Measurements from ENCODE around the gene ADAMTS17. TPM values are rescaled to one million over a fixed set of nuclear protein-coding genes. Genes with fewer than 3 reads are reported as not detected.

Gene ADAMTS17
- total RNA-seq, 1 donor = 0.81 TPM

DNA sequence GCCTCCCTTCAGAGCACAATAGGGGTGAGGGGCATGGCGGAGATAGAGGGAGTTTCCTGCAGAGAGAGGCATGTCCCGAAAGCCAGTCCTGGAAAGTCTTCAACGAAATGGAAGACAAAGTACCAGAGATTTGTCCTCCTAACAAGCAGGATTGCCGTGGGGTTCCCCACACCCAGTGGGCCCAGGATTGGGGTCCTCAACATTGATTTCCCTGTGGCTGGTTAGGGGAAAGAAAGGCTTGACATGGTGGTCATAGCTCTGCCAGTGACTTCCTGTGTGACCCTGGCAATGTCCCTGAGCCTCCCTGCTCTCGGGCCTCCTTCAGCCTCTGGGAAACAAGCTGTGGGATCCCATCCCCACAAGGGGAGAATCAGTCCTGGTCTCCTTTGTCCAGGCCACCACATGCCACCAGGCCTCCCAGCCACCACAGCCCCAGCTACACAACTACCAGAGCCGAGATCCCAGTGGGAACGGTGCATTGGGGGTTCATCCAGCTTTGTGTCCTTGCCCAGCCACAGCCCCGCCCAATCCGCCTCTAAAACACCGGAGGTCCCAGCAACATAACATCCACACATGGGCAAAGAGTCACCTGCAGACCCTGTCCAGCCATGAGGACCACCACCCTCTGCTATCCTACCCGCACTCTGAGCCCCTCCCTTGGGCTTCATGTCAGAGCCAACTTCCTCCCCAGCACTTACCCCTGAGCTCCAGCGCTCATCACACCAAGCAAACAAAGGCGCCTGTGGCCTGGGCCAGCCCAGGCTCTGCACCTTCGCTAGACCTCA lies 63.0 kb downstream of the ADAMTS17 start:
- TF ChIP-seq, protein P1, sequence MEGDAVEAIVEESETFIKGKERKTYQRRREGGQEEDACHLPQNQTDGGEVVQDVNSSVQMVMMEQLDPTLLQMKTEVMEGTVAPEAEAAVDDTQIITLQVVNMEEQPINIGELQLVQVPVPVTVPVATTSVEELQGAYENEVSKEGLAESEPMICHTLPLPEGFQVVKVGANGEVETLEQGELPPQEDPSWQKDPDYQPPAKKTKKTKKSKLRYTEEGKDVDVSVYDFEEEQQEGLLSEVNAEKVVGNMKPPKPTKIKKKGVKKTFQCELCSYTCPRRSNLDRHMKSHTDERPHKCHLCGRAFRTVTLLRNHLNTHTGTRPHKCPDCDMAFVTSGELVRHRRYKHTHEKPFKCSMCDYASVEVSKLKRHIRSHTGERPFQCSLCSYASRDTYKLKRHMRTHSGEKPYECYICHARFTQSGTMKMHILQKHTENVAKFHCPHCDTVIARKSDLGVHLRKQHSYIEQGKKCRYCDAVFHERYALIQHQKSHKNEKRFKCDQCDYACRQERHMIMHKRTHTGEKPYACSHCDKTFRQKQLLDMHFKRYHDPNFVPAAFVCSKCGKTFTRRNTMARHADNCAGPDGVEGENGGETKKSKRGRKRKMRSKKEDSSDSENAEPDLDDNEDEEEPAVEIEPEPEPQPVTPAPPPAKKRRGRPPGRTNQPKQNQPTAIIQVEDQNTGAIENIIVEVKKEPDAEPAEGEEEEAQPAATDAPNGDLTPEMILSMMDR (IDR thresholded peaks at IDR 0.05; ENCODE audit: insufficient read depth, low read length) = no peak

DNA sequence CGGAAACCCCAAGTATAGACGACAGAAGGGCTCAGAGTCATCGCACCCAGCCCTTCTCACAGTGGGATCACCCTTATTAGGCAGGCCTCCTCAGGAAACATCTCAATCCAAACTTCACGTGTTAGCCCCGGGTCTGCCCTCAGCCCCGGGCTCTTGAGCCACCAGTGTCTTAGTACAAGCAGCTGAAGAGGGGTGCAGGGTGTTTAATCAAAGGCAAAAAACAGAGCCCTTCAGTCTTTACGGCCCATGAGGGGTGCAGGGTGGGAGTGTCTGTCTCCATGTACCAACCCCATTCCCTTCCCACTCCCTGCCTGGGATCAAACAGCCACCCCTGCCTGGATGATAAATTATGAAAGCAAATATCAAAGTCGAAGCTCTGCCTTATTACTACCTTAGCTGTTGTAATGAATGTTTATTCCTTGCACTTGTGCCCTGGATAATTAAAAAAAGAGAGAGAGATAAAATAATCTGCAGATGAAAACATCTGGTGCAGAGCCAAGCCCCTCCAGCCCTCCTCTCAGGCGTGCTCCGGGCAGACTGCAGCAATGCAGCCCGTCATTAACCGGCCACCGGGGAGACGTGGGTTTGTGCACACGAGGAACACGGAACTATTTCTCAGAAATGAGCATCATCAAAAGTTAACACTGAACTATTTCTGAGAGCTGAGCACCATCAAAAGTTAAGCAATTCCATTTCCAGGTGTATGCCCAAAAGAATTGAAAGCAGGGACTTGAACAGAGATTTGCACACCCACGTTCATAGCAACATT lies 64.5 kb downstream of the ADAMTS17 start:
- no peak for DNase-seq (ENCODE audit: low read depth)
- no peak overlapping the region for H3K4me3 ChIP-seq (ENCODE audit: low read depth, low read length)
- TF ChIP-seq, protein P1 (IDR thresholded peaks at IDR 0.05; ENCODE audit: insufficient read depth, low read length) = no peak

More for the DNA sequence above, 63.0 kb downstream of the ADAMTS17 start:
- H3K4me3 ChIP-seq (ENCODE audit: low read depth, low read length) = no peak overlapping the region
- no peak for DNase-seq (ENCODE audit: low read depth)

- DNase-seq (ENCODE audit: low read depth) = no peak
- TF ChIP-seq, protein P1 (IDR thresholded peaks at IDR 0.05; ENCODE audit: insufficient read depth, low read length) = no peak
- H3K4me3 ChIP-seq (ENCODE audit: low read depth, low read length) = no peak overlapping the region
Measured at GRCh38 chr15:100276506-100276905, 65.3 kb downstream of the ADAMTS17 start.

DNA sequence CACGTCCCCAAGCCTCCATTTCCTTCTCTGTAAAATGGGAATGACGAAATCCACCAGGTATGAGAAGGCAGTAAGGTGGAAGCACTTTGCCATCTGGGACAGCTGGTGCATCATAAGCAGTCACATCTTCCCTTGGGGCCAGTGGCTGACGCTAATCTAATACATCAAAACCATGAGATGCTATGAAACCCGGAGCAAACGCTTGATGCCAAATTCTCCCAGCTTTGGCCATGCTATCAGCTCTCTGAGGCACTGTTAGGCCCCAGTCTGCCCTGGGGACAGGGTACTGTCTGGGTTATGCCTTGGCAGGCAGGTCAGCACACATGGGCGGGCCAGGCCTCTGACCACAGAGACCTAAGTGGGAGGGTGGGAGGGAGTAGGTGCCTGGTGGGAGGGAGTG lies 66.1 kb downstream of the ADAMTS17 start:
- TF ChIP-seq, protein P1 (IDR thresholded peaks at IDR 0.05; ENCODE audit: insufficient read depth, low read length) = no peak
- H3K4me3 ChIP-seq (ENCODE audit: low read depth, low read length) = no peak overlapping the region
- no peak for DNase-seq (ENCODE audit: low read depth)

DNA sequence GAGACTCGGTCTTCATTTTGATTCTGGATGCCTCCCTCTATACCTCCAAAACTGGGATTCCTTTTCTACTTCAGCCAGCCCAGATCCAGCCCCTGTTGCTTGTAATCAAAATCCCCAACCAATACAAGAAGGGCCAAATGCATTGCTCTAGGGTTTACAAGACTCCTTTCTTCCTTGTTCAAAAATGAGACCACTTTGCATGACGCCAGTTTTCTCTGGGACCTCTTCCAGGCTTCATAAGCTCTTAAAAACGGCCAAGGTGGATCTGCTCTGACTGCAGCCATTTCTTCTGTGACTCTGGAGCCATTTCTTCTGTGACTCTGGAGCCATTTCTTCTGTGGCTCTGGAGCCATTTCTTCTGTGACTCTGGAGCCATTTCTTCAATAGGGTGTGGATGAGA lies 71.9 kb downstream of the ADAMTS17 start:
- no peak for DNase-seq (ENCODE audit: low read depth)
- TF ChIP-seq, protein P1 (IDR thresholded peaks at IDR 0.05; ENCODE audit: insufficient read depth, low read length) = no peak
- H3K4me3 ChIP-seq (ENCODE audit: low read depth, low read length) = no peak overlapping the region

GRCh38 chr15:100266166-100266565 lies 75.6 kb downstream of the ADAMTS17 start:
- H3K4me3 ChIP-seq (ENCODE audit: low read depth, low read length) = no peak overlapping the region
- DNase-seq (ENCODE audit: low read depth) = no peak
- TF ChIP-seq, protein P1 (IDR thresholded peaks at IDR 0.05; ENCODE audit: insufficient read depth, low read length) = no peak
